GM12878 (cell line): ENCODE measurements around the gene RAB34. TPM values are rescaled to one million over a fixed set of nuclear protein-coding genes. Genes with fewer than 3 reads are reported as not detected.
A peak's percentile ranks its signal among the peaks of the same experiment; 100 is the strongest.

Experiments used
- ATAC-seq: fragments of 200-7000 bp; cut with Tn5 transposase; 3 replicates; pipeline ENCODE4 v1.9.1; 2020; ENCODE audit warnings: mild to moderate bottlenecking, moderate library complexity
- BruUV-seq: library from RNA; stranded (reverse); fragments of 400-500 nt; replicated peaks from 2 replicates; lab custom pipeline; 2021; lab: Mats Ljungman, UMichigan
- CTCF ChIA-PET: fragments of 300-600 bp; sonication (Branson Sonifier 250); formaldehyde crosslinking; extraction: SDS; loops from one replicate; lab custom pipeline; 2021; ENCODE audit warnings: inconsistent platforms; lab: Yijun Ruan, JAX
- POLR2A ChIA-PET: fragments of 350-600 bp; formaldehyde crosslinking; extraction: SDS; loops from one replicate; lab custom pipeline; 2021; ENCODE audit warnings: inconsistent platforms; lab: Charles Lee
- RAD21 ChIA-PET: fragments of 300-600 bp; sonication (Branson Sonifier 250); formaldehyde crosslinking; loops from one replicate; lab custom pipeline; 2023; ENCODE audit warnings: antibody characterized with exemption; ENCODE audit not compliant: unreplicated experiment; lab: Charles Lee
- SMC1A ChIA-PET: fragments of 300-600 bp; sonication (Branson Sonifier 250); formaldehyde crosslinking; loops from one replicate; lab custom pipeline; 2023; ENCODE audit not compliant: unreplicated experiment, uncharacterized antibody; lab: Charles Lee
- DNase-seq: peaks from one replicate; pipeline ENCODE4 v3.0.0-alpha.2; 2011; ENCODE audit warnings: low read depth, low spot score
- FAIRE-seq: peaks from 3 replicates; lab custom pipeline; 2011; peaks lifted over from hg19 to GRCh38; lab: Jason Lieb, UNC
- H2AFZ ChIP-seq: 2 replicates; pipeline ENCODE4 v1.6.0; 2011; ENCODE audit warnings: low read depth, low read length, control low read depth; ENCODE audit not compliant: control insufficient read depth
- H3K27ac ChIP-seq: 2 replicates; pipeline ENCODE4 v1.5.1; 2011; ENCODE audit warnings: control low read depth; ENCODE audit not compliant: control insufficient read depth, insufficient read depth
- H3K27me3 ChIP-seq, 2 experiments: replicated peaks in 1 of 2; 2 replicates each; pipeline versions ENCODE4 v1.6.0 to v1.6.1; 2011; ENCODE audit warnings: low read length in 1 of 2; ENCODE audit not compliant: control insufficient read depth in 2 of 2, insufficient read depth in 2 of 2
- H3K36me3 ChIP-seq, 2 experiments: 2 replicates each; pipeline ENCODE4 v1.5.1; 2011; ENCODE audit warnings: low read length in 1 of 2; ENCODE audit not compliant: control insufficient read depth in 2 of 2, insufficient read depth in 2 of 2
- H3K4me1 ChIP-seq: 2 replicates; pipeline ENCODE4 v1.6.1; 2011; ENCODE audit warnings: mild to moderate bottlenecking, low read length, moderate library complexity, mixed read lengths; ENCODE audit not compliant: control insufficient read depth, insufficient read depth
- H3K4me2 ChIP-seq: 2 replicates; pipeline ENCODE4 v1.6.0; 2011; ENCODE audit warnings: control low read depth; ENCODE audit not compliant: control insufficient read depth, insufficient read depth
- H3K4me3 ChIP-seq: fragments of 200-600 bp; sonication (generic); 2 replicates; pipeline ENCODE4 v1.5.1; 2016
- H3K79me2 ChIP-seq: 2 replicates; pipeline ENCODE4 v1.6.0; 2011; ENCODE audit warnings: low read length; ENCODE audit not compliant: control insufficient read depth, insufficient read depth
- H3K9ac ChIP-seq: 2 replicates; pipeline ENCODE4 v1.8.0; 2011; ENCODE audit warnings: low read length, control low read depth, mixed read lengths; ENCODE audit not compliant: control insufficient read depth, insufficient read depth
- H3K9me3 ChIP-seq: replicated peaks from 3 replicates; pipeline ENCODE4 v1.5.1; 2011; ENCODE audit warnings: mild to moderate bottlenecking, low read length; ENCODE audit not compliant: control insufficient read depth, insufficient read depth
- H4K20me1 ChIP-seq: 2 replicates; pipeline ENCODE4 v1.6.0; 2011; ENCODE audit not compliant: control insufficient read depth, insufficient read depth
- EED ChIP-seq: sonication (generic); IDR thresholded peaks from 2 replicates; pipeline ENCODE4 v1.6.1; 2016; ENCODE audit warnings: antibody characterized with exemption, low read depth
- FOS ChIP-seq: IDR thresholded peaks from 3 replicates; pipeline ENCODE4 v1.6.1; 2011; ENCODE audit warnings: borderline replicate concordance; ENCODE audit not compliant: insufficient read length; ENCODE audit errors: extremely low read depth
- IRF5 ChIP-seq: fragments of 450-650 bp; IDR thresholded peaks from 2 replicates; pipeline ENCODE4 v1.6.1; 2017; ENCODE audit warnings: borderline replicate concordance
- LARP7 ChIP-seq: fragments of 450-650 bp; IDR thresholded peaks from 2 replicates; pipeline ENCODE4 v1.6.1; 2017; ENCODE audit warnings: mild to moderate bottlenecking
- NRF1 ChIP-seq: conservative IDR thresholded peaks from 2 replicates; pipeline ENCODE4 v1.6.1; 2011; ENCODE audit warnings: mild to moderate bottlenecking, low read depth, low read length, improper control_type of control experiment
- PAX5 ChIP-seq: IDR thresholded peaks from 2 replicates; pipeline ENCODE4 v1.6.1; 2011; ENCODE audit warnings: low read depth, low read length, borderline replicate concordance
- POLR2AphosphoS2 ChIP-seq: IDR thresholded peaks from 2 replicates; pipeline ENCODE4 v1.6.1; 2011; ENCODE audit warnings: low read depth, mild to moderate bottlenecking, low read length, improper control_type of control experiment, moderate library complexity
- RAD51 ChIP-seq: fragments of 450-650 bp; IDR thresholded peaks from 2 replicates; pipeline ENCODE4 v1.6.1; 2016; ENCODE audit warnings: moderate library complexity, mild to moderate bottlenecking, inconsistent platforms
- REST ChIP-seq: IDR thresholded peaks from 2 replicates; pipeline ENCODE4 v1.6.1; 2012; ENCODE audit warnings: mild to moderate bottlenecking, low read depth, low read length
- SREBF2 ChIP-seq: IDR thresholded peaks from 2 replicates; pipeline ENCODE4 v1.6.1; 2012; ENCODE audit warnings: mild to moderate bottlenecking, low read length
- TCF3 ChIP-seq: IDR thresholded peaks from 2 replicates; pipeline ENCODE4 v1.6.1; 2012; ENCODE audit warnings: low read depth, mild to moderate bottlenecking, low read length, borderline replicate concordance; ENCODE audit not compliant: insufficient read depth
- WRNIP1 ChIP-seq: IDR thresholded peaks from 2 replicates; pipeline ENCODE4 v1.6.1; 2011; ENCODE audit warnings: low read depth, low read length, improper control_type of control experiment, borderline replicate concordance
- ZNF687 ChIP-seq: fragments of 450-650 bp; IDR thresholded peaks from 2 replicates; pipeline ENCODE4 v1.6.1; 2017; ENCODE audit warnings: mild to moderate bottlenecking, moderate library complexity
- WGBS: methylation state at CpG from one replicate; pipeline ENCODE4 v1.1.6; 2016; ENCODE audit warnings: low lambda C conversion rate; ENCODE audit not compliant: insufficient replicate concordance, insufficient coverage; ENCODE audit errors: missing lambda C conversion rate; 5-methylcytosine and 5-hydroxymethylcytosine counted together
- in situ Hi-C: fragments of 300-500 bp; cut with MboI; formaldehyde crosslinking; loops from 9 replicates; pipeline ENCODE4 v1.14.3; 2018; ENCODE audit warnings: mixed read lengths
- intact Hi-C: fragments of 100-400 bp; cut with micrococcal nuclease; formaldehyde crosslinking; loops from one replicate; pipeline ENCODE4 v1.14.2; 2022; ENCODE audit not compliant: unreplicated experiment
- polyA plus RNA-seq, 11 experiments: library from polyadenylated mRNA; depleted of rRNA in 4 of 11; unstranded in 6 of 11; stranded (reverse) in 5 of 11; fragments of >200 nt; fragmentation: Nextera tagmentation in 4 of 11; fragmentation: Illumina TruSeq in 1 of 11; extraction: Ambion mirVana in 4 of 11; extraction: Trizol in 1 of 11; gene quantifications; 1 replicate in 1 of 11; 2 replicates in 10 of 11; pipeline versions ENCODE4 v1.2.1 to v1.2.3, GENCODE V29; 2011 to 2016; ENCODE audit warnings: inconsistent platforms in 2 of 11, missing spikeins in 2 of 11, low read depth in 1 of 11
- total RNA-seq, 4 experiments: library from RNA; depleted of rRNA in 3 of 4; stranded (reverse); fragments of >200 nt in 3 of 4; fragmentation: Illumina TruSeq in 1 of 4; extraction: Trizol in 1 of 4; gene quantifications; 2 replicates each; pipeline versions ENCODE4 v1.2.1 to v1.2.3, GENCODE V29; 2013 to 2021

RAB34 gene
- total and polyA plus RNA-seq, 10 of the 15 experiments (the other 5 are each of a cell fraction or from before 2014, with no cell fraction given), result 0.37 to 46.4 (median 32.8) TPM

- SMC1A ChIA-PET, result interaction anchor here (1.1 to 11.3 kb wide), 13 partner anchors 10 to 224 kb away, joined by 3 to 326 read pairs (median 10); partner anchors contain the start of genes BLTP2, FLOT2, PROCA1 and TRAF4
- H3K9me3 ChIP-seq, result no peaks in the 10 kb centered on the region
- ATAC-seq (peak; percentile 9), FAIRE-seq (no peak), DNase-seq (no peak)
- in situ Hi-C loops, result loop anchor here (25.0 kb wide), 1 partner anchor 1263 kb away; the partner anchor contains the start of gene KSR1
- intact Hi-C loops, result loop anchor here (2.0 to 10.0 kb wide), 5 partner anchors 117 to 389 kb away; partner anchors contain the start of genes DHRS13 and FAM222B
- H3K4me1 ChIP-seq, result peaks cover 23% of the 10 kb centered on the region
- H3K9ac ChIP-seq, result peak overlapping the region; percentile 69
- no peak overlapping the region; the same call in 1 of the 2 replicates for H2AFZ ChIP-seq
- CTCF ChIA-PET, result interaction anchor here (1.0 to 12.6 kb wide), 22 partner anchors 14 to 391 kb away, joined by 3 to 394 read pairs (median 12); partner anchors contain the start of genes BLTP2, DHRS13, FAM222B and FLOT2
- RAD21 ChIA-PET, result interaction anchor here (0.9 to 6.8 kb wide), 21 partner anchors 10 to 391 kb away, joined by 3 to 375 read pairs (median 12); partner anchors contain the start of genes BLTP2, DHRS13, FLOT2 and PHF12
- H3K4me2 ChIP-seq, result peak overlapping the region; percentile 82
- WGBS, result 3% methylated on average over 38 of the region's 45 CpGs
- peak overlapping the region; percentile 74 for H3K27ac ChIP-seq
- BruUV-seq, result no TSS peak
- H3K4me3 ChIP-seq, result peak overlapping the region; percentile 72
- POLR2A ChIA-PET, result interaction anchor here (1.3 to 17.2 kb wide), 10 partner anchors 10 to 415 kb away, joined by 4 to 485 read pairs (median 8); partner anchors contain the start of genes BLTP2, PHF12, PROCA1 and SDF2
- no peaks in the 10 kb centered on the region for H4K20me1 ChIP-seq
- peaks cover 12 to 20% of the 10 kb centered on the region in 2 experiments; a peak in 3 of 4 replicates for H3K36me3 ChIP-seq
- H3K79me2 ChIP-seq, result peaks cover 32% of the 10 kb centered on the region
- no peaks in the 10 kb centered on the region for H3K27me3 ChIP-seq
- TF ChIP-seq TCF3 (peak; percentile 90), PAX5 (peak; percentile 25; the same call in 1 of the 2 replicates), RAD51 (no peak), FOS (no peak), ZNF687 (peak; percentile 58; the same call in 1 of the 2 replicates), IRF5 (no peak), WRNIP1 (no peak), POLR2AphosphoS2 (peak; percentile 79; the same call in 1 of the 2 replicates), REST (no peak), SREBF2 (no peak), NRF1 (no peak), LARP7 (peak; percentile 88), EED (peak; percentile 47; the same call in 1 of the 2 replicates)
These were observed 8.1 kb upstream of the RAB34 start for GRCh38 chr17:28725660-28726225.
